ENCODE measurements around the gene PLXNA4. TPM values are rescaled to one million over a fixed set of nuclear protein-coding genes. Genes with fewer than 3 reads are reported as not detected.
A peak's percentile ranks its signal among the peaks of the same experiment; 100 is the strongest.

Gene PLXNA4
- total RNA-seq, 1 donor from 2014 or later: 103 TPM

DNA sequence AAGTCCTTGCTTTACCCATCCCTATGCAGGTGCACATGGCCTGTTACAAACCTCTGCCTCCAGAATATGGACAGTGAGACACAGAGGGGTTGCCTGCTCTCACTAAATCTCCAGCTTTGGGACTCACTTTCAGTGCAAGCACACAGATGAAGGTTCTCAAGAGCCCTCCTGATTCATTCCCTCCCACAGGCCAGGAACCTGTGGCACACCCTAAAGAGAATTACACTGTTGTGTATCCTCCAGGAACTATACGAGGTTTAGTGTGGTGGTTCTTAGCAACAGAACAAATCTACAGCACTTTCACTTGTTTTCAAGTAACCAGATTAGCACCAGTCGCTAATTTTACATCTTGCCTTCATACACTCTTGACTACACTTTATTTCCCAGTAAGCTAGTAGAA is 192.3 kb downstream of the PLXNA4 start:
- no peak for DNase-seq

DNA sequence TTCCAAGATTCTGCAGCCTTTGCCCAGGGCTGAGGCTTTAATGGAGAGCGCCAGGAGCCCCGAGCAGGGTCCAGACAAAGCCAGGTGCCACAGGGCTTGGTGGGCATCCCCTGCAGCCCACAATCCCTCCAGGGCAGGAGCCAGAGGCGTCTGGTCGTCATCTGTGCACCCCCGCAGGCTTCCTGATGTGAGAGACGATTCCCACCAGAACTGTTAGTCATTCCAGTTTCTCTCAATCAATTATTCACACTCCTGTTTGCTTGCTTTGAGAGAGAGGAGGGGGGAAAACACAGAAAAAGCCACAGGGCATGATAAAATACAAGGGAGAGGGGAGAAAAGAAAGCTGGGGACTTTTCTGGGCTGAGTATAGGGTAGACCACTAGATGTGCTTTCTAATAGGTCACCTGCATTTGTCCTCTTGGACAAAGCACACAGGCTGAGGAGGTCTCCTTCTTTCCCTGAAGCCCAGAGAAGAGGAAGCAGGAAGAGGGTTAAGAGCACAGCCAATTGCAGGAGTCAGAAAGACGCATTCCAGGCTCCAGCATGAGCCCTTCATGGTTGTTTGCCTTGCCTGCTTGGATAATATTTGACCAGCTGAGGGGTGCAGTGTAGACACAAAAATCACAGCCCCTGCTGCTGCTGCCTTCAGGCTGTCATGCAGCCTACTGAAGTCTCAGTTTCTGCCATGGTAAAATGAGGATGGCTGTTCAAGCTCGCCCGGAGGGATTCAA is 194.4 kb downstream of the PLXNA4 start:
- DNase-seq: no peak

DNA sequence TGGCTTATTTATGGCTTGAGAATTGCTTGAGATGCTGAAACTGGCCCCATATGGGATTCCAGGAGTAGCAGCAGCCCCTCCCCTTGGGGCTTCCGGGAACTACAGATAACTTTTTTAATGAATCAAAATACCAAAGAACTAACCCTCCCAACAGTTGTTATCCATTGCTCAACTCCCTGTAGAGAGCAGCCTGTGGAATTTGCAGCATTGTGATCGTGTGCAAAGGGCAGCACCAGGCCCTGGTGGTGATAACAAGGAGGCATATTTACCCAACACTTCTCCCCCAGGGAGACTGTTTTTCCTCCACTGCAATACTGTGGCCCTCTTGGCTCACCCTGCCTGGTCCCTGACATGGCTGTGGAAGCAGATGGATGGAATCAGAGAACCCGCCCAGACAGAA is 196.2 kb downstream of the PLXNA4 start:
- no peak for DNase-seq

DNA sequence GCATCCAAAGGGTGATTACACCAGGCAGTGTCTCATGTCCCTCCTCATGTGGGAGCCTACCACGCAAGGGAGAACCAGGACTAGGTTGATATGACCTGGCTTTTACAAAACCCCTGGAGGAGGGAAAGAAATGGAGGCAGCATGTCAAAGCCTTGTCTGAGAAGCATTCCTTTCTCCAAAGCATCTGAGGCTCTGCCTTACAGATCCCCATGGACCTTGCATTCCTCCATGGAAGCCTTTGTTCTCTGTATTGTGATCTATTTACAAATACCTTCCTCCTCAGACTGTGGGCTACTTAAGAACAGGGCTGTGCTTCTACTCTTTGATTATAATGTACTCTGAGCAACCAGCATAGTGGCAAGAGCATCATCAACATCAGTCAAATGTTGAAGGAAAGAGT is 197.0 kb downstream of the PLXNA4 start:
- no peak for DNase-seq

DNA sequence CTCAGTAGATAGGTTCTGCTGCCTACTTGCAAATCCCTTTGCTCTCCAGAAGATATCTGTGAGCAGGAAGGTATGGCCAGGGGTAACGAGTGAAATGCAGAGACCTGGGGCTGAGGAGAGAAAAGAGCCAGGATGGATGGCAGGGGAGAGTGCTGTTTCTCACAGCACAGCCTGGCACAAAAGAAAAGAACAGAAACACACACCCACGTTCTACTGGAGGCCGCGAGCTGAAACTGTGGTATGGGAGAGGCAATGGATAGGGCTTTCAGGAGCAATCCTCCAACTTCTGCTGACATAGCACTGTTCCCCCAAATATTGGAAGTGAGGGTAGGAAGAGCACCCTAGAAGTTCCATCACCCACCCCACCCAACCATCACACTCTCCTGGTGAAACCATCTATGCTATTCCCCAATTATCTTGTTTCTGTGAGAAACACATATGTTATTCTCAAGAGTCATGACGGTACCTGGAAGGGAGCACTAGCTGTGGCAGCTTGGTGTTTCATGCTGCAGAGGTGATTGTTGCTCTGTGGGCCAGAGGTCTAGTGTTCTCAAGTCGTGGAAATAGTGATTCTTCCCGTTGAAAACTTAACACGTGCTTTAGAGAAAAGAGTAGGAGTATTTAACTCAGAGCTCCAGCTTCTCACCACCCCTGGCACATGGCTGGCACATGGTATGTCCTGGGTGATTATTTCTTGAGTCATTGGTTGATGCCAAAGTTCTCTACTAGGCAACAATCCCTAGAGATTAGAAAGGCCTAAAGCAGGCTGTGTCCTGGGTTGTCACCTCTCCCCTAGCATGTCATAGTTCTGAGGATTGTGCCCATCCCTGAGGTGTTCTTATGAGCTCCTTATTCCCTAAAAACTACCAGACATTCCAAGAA is 198.3 kb downstream of the PLXNA4 start:
- peak; percentile 46 for DNase-seq

DNA sequence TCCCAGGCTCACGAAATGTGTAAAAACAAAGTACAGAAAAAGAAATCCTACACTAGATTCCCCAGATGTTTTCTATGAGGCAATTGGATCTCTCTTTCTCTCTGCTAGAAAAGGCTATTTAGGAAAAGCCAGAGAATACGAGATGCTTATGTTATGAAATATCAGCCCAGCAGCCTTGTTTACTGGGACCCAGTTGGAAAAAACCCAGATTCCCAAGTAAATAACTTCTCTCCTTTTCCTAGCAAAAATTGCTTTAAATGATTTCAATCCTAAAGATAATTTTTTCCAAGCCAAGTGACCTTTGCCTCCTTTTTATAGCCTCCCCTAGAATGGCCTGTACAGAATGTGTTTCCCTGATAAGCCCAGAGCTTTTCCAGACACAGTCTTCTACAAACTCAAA is 199.3 kb downstream of the PLXNA4 start:
- DNase-seq: no peak

DNA sequence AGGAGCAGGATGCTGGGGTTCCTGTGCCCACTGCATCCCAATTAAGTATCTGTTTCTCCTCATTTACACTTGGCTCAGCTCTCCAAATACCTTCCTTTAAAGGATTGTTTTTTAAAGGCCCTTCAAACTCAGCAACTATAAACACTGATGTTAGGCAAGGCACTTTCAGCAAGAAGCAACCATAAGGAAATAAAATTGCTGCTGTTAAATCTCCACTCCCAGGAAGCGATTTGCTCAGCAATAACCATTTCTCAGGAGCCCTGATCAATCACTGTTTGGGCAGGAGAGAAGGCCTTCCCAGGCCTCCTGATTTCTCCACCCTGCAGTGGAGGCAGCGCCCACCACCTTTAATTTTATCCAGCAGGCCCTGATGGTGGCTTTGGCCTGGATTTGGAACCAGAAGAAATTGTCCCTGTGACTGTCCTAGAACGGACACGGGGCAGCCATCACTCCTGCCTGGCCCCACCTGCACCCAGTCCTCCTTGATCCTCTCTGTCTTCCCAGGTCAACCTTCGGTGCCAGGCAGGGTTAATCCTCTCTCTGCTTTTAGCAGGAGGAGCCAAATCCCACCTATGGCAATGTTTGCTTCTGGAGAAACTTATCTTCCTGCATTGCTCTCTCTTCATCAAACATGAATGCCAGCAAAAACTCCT is 199.8 kb downstream of the PLXNA4 start:
- DNase-seq: no peak

DNA sequence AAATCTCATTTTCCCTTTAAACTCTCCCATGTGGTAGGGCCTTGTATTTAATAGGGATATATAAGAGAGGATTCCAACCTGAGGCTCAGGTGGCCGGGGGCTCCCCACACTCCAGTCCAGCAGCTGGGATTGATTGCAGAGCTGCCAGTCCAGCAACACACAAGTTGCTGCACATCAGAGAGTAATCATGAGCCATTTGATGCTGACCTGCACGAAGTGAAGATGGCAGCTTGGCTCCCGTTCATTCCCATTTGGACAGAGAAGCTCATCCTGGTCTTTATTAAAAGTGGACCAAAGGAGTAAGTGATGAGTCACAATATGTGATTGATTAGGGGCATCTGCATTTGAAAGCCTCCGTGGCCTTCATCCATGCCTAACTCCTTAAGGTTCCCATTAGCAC is 202.4 kb downstream of the PLXNA4 start:
- no peak for DNase-seq

DNA sequence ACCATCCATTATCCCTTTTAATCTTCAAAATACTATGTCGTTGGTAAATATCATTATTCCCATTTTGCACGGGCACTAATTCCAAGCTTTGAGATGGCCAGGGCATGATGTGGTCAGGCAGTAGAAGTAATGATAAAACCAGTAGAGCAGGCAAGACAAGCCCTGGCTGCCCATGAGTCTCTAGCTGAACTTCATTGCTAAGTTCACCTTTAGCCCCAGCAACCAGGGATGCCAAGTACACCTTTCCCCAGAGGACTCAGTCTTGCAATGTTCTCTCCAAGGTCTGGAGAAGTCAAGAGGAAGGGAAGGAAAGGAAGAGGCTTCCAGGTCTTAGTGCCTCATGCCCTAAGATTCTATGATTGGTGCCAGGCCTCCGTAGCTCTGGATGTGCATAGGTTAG is 203.2 kb downstream of the PLXNA4 start:
- no peak for DNase-seq

DNA sequence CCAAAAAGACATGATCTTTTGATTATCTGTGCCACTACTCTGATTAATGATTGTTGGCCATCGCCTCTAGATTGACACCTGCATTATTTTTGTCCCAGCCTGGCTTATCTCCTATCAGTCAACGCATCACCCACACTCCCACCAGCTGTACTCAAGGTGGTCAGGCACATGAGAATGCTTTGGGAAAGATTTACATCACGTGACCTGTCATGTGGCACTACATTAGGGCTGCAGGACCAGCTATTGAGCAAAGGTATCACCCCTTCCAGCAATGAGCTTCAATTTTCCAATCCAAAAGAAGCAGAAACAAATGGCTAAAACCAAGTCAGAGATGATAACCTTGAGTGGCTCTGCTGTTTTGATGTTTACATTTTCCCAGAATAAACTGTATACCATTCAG is 204.3 kb downstream of the PLXNA4 start:
- no peak for DNase-seq

DNA sequence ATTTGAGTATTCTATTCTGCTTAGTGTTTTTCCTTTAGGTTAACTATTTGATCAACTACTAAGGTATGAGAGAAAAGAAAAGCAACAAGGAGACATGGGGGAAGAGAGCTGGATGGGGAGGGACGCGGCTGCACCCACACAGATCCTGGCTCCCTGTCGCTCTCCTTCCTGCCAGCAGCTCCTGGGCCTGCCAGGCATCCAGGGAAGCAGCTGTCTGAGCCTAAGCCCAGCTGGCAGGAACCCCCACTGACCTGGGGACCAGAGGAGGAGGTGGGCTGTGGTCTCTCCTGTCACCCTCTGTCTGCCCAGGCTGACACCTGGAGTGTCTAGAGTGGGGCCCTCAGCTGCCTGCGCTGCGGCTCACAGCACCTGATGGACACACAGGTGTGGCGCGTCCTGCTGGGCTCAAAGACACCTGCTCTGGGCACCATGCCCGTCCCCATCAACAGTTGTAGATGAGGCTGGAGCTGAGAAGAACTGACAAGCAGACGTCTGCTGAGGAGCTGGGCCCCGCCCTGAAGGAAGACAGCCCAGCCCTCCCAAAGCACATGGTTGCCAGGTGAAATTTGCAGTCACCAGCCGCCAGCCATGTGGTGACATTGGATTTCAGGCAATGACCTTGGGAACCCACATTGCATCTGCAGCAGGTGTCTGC is 207.9 kb downstream of the PLXNA4 start:
- DNase-seq: no peak

DNA sequence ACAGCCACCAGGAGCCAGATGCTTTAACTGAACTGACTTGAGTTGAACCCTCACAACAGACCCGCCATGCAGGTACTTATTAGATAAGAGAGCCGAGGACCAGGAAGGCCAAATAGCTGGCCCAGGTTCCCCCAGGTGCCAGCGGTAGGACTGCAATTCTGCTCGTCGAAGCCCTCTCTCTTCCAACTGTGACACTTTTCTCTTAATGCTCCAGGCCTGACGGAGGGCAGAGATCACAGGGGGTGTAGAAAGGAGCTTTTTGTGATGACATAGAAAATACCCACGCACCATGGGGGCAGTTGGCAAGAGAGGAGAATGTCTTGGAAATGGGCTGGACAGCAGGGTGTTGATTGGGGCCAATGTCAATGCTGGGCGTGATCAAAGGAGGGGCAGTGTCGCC is 208.5 kb downstream of the PLXNA4 start:
- DNase-seq: no peak

DNA sequence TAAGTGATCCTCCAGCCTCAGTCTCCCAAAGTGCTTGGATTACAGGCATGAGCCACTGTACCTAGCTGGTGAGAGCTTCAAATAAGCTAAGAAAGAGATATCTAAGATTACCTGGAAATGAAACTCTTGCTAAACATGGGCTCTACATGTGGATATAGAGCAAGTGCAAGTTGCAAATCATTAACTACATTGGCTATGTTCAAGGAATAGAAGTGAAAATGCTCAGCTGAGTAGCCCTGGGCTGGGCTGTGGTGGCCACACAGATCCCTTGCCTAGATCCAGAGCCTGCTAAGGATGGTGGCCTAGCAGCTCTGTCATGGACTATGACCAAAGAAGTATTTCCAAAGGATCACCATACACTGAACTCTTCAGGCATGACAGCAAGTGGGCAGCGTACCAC is 209.3 kb downstream of the PLXNA4 start:
- DNase-seq: no peak

DNA sequence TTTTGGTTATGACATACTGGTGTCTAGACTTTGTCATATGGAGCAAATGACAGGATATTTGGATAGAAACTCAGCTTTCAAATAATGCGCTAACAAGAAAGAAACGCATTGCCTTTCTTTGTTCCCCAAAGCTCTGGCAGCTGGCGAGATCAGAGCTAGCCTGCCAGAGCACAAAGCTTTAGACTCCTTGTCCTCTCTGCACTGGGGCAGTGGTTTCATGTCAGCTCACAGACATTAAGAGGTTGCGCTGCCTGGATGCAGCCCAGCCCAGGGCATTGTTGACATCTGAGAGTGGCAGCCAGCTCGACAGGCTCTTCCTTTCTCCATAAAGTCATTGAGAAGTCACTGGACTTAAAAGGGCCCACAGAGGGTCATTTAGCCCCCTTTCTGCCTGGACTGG is 212.0 kb downstream of the PLXNA4 start:
- no peak for DNase-seq

DNA sequence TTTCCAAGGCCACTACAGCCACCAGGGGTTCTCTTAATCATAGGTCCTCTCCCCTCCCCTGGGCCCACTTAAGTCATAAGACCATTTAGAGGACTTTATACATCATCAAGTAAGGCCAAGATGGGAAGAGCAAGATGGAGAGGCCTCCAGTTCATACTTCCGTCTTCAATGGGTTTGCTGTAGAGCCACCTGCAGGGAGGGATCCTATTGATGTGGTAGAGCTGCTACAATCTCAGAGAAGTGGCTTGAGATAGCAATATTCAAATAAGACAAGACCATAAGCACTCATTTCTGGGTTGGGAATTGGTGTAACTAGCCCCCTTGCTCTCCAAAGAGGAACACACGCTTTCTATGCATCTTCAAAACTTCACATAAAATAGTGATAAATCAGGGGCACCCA is 214.2 kb downstream of the PLXNA4 start:
- no peak for DNase-seq

DNA sequence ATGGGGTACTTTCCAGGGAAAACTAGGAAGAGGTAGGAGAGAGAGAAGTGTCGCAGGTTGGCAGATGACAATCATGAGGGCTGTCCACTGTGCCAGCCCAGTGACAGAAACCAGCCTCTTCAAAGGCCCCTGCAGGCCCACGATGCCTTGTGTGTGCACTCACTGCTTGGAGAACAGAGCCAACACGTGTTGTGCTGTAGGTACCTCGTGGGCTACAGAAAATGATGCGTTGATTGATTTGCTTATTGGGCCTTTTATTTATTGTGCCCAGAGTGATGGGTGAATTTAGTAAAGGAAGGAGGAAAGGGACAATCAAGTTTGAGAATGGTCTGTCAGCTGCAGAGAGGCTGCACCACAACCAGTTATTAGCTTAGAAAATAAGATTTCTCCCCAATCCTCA is 215.1 kb downstream of the PLXNA4 start:
- DNase-seq: no peak

DNA sequence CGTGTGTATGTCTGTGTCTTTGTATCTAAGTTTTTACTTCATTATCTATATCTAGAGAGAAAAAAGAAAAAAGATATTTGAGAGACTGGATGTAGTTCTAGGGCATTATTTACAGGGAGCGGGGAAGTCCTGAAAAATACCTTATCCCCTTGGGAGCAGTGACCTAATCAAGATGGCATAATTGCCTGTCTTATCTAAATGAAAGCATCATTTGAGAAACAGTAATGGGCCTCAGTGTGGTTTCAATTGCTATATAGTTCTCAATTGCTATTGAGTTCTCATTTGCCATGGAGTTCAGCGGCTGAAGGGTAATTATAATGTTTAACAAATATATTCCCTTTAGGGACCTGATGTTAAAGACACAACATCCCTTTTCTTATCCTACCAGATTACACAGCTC is 216.5 kb downstream of the PLXNA4 start:
- no peak for DNase-seq

DNA sequence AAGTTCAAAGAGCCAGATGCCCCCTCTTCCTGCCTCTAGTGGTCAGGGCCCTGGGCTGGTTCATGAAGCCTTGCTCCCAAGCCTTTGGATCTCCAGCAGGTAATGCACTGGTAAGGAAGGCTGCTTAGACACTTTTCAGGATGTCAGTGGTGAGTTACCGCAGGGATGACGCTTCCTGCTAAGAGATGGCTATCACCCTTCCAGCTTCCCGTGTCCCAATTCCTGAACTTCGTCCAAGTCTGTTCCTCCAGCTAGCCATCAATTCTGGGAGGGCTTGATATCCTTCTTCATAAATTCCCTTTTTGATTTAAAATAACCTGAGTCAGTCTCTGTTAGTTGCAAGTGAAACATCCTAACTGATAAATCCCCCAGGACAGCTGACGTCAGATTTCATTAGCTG is 221.2 kb downstream of the PLXNA4 start:
- no peak for DNase-seq

DNA sequence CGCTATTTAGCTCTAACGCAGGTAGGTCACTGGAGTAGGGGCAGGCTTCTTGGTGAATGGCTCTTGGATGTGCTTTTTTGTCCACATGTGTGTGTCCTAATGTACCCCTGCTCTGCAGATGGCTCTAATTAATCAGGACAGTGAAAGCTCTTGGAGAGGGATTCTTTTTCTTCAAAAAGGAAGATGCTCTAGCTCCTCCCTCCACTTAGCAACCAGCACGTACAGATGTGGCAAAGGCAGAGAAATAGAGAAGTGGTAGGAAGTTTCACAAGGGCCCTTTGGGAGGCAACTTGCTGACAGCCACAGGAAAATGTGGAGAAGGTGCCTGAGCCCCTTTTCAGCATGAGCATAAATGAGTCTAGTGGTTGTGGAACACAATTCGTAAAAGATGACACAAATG is 221.7 kb downstream of the PLXNA4 start:
- no peak for DNase-seq

DNA sequence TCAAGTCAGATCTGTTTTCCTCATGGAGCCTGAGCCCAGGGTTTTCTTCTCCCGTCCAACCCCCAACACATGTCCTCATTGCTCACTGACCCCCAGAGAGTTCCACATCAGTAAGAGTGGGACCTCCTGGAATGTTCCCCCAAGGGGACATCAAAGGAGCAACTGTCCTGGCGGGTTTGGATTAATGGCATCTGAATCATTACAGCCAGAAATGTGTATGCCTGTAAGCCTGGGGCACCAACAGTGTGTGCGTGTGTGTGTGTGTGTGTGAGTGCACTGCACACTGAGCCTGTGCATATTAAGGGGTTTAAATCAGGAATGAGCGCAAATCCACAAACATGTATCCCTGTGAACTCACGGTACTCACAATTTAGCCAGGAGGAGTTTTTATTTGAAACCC is 222.3 kb downstream of the PLXNA4 start:
- DNase-seq: no peak

DNA sequence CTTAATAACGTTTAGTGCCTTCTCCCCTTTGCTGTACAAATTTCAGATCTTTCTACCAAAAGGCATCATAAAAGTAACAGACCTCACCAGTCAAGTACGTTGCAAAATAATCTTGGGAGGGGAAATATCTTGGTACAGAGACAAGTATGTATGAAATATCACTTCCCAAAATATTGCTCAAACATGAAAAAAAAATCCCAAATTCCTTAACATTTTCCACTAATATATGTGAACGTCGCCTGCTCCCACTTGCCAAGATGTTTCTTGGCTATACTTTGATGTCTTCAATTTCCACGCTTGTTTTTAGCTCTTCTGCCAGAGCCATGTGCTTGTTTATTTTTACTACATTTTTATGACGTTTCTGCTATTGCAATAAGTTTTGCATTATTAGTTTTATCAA is 223.5 kb downstream of the PLXNA4 start:
- DNase-seq: no peak

DNA sequence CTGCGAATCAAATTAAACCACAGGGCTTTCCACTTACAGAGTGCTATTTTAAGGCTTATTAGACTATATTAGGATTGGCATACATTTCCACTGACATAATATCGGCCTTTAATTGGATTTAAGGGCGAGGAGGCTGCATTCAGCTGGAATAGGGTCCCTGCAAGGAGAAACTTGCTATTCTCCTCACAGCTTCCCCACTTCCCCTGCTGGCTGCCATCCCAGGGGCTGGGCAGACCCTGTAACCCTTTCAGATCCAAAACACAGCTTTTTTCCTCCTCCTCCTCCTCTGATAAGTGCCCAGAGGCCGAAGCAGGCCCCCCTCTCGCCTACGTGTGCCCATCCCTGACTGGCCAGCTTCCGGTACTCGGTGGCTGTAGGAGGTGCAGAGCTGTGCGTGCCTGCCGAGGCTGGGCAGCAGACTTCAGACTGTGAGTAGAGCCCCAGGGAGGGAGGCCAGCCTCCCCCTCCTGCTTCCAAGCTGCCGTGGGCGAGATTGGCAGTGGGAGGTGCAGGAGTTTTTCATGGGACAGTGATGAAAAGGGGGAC is 224.2 kb downstream of the PLXNA4 start:
- no peak for DNase-seq

DNA sequence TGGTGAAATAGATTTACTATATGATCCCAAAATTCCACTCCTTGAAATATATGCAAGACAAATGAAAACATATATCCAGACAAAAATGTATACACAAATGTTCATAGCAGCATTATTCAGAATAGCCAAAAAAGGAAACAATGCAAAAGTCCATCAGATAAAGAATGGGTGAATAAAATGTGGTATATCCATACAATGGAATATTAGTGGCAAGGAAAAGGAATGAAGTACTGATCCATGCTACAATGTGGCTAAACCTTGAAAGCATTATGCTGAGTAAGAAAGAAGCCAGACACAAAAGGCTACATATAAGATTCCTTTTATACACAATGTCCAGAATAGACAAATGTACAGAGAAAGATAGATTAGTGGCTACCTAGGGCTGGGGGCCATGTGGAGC is 225.5 kb downstream of the PLXNA4 start:
- no peak for DNase-seq
